Calu3 (cell line): ENCODE data around the gene IZUMO4. TPM values are rescaled to one million over a fixed set of nuclear protein-coding genes. Genes with fewer than 3 reads are reported as not detected.

Experiments
- BruUV-seq: library from RNA; stranded (reverse); fragments of 400-500 nt; replicated peaks from 2 replicates; lab custom pipeline; 2021; lab: Mats Ljungman, UMichigan
- CTCF ChIA-PET: fragments of 300-600 bp; sonication (Branson Sonifier 250); formaldehyde crosslinking; loops from one replicate; lab custom pipeline; 2022; ENCODE audit warnings: antibody characterized with exemption; lab: Charles Lee
- DNase-seq: peaks from one replicate; pipeline ENCODE4 v3.0.0; 2022
- H3K27ac Mint-ChIP-seq: one replicate; pipeline ENCODE4 v1.8.0; 2022; ENCODE audit warnings: mixed read lengths; ENCODE audit not compliant: unreplicated experiment
- H3K27me3 Mint-ChIP-seq: one replicate; pipeline ENCODE4 v1.8.0; 2022; ENCODE audit warnings: mixed read lengths; ENCODE audit not compliant: unreplicated experiment
- H3K36me3 Mint-ChIP-seq: one replicate; pipeline ENCODE4 v1.8.0; 2022; ENCODE audit warnings: mild to moderate bottlenecking, moderate library complexity, mixed read lengths; ENCODE audit not compliant: insufficient read depth, unreplicated experiment
- H3K4me1 Mint-ChIP-seq: one replicate; pipeline ENCODE4 v1.8.0; 2022; ENCODE audit warnings: mild to moderate bottlenecking, low read depth, mixed read lengths; ENCODE audit not compliant: unreplicated experiment
- H3K4me3 Mint-ChIP-seq: one replicate; pipeline ENCODE4 v1.8.0; 2022; ENCODE audit warnings: mild to moderate bottlenecking, low read depth, moderate library complexity, mixed read lengths; ENCODE audit not compliant: unreplicated experiment
- H3K9me3 Mint-ChIP-seq: one replicate; pipeline ENCODE4 v1.8.0; 2022; ENCODE audit warnings: low read depth, mixed read lengths; ENCODE audit not compliant: unreplicated experiment
- intact Hi-C: fragments of 100-400 bp; cut with micrococcal nuclease; formaldehyde crosslinking; loops from one replicate; pipeline ENCODE4 v1.10.0; 2022; ENCODE audit not compliant: unreplicated experiment
- total RNA-seq: library from RNA; stranded (reverse); gene quantifications from 2 replicates; pipeline ENCODE4 v1.2.3, GENCODE V29; 2022
- TF ChIP-seq, protein P1 (sequence below): fragments of 200-600 bp; IDR thresholded peaks from one replicate; pipeline ENCODE4 v1.8.0; 2022; ENCODE audit warnings: antibody characterized with exemption; ENCODE audit not compliant: unreplicated experiment

IZUMO4 gene
- total RNA-seq, 1 experiment from 2014 or later: 2.7 TPM

DNA sequence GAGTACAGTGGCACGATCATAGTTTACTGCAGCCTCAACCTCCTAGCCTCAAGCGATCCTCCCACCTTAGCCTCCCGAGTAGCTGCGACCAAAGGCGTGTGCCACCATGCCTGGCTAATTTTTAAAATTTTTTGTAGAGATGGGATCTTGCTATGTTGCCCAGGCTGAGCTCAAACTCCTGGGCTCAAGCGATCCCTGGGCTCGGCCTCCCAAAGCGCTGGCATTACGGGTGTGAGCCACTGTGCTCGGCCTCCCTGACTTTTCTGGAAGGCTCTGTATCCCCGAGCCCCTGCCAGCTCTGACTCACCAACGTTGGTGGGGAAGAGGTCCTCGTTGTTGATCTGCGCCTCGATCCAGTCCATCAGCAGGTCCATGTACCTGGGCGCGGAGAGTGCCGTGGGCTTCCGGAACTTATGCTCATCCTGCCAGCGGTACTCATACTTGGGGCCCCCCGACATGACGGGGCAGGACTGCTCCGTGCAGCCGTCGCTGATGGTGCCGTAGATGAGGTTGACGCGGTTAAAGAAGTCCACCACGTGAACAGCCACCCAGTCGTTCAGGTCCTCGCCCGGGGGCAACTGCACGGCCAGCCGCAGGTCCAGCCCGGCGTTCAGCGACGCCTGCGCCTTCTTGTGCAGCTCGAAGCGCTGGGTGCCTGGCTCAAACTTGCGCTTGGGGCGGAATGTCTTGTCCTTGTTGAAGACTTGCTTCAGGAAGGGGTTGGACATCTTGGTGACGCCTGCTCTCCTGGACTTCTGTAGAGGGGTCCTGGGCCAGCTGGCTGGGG lies 18.7 kb upstream of the IZUMO4 start:
- H3K27me3 Mint-ChIP-seq: no peaks in the 10 kb centered on the region
- DNase-seq: no peak
- H3K4me3 Mint-ChIP-seq: no peak overlapping the region
- no peak overlapping the region for H3K27ac Mint-ChIP-seq
- peaks cover 15% of the 10 kb centered on the region for H3K36me3 Mint-ChIP-seq
- CTCF ChIA-PET: no interaction called here
- no peaks in the 10 kb centered on the region for H3K4me1 Mint-ChIP-seq
- TF ChIP-seq, protein P1, sequence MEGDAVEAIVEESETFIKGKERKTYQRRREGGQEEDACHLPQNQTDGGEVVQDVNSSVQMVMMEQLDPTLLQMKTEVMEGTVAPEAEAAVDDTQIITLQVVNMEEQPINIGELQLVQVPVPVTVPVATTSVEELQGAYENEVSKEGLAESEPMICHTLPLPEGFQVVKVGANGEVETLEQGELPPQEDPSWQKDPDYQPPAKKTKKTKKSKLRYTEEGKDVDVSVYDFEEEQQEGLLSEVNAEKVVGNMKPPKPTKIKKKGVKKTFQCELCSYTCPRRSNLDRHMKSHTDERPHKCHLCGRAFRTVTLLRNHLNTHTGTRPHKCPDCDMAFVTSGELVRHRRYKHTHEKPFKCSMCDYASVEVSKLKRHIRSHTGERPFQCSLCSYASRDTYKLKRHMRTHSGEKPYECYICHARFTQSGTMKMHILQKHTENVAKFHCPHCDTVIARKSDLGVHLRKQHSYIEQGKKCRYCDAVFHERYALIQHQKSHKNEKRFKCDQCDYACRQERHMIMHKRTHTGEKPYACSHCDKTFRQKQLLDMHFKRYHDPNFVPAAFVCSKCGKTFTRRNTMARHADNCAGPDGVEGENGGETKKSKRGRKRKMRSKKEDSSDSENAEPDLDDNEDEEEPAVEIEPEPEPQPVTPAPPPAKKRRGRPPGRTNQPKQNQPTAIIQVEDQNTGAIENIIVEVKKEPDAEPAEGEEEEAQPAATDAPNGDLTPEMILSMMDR: no peak
- intact Hi-C loops: no loop called here
- no peaks in the 10 kb centered on the region for H3K9me3 Mint-ChIP-seq
- BruUV-seq: no TSS peak

- Mint-ChIP-seq H3K27me3 (no peaks in the 10 kb centered on the region), H3K36me3 (peaks cover 14% of the 10 kb centered on the region), H3K27ac (no peak overlapping the region), H3K4me3 (no peak overlapping the region), H3K9me3 (no peaks in the 10 kb centered on the region), H3K4me1 (no peaks in the 10 kb centered on the region)
- DNase-seq: no peak
- no TSS peak for BruUV-seq
- intact Hi-C loops: no loop called here
- TF ChIP-seq, protein P1: no peak
- CTCF ChIA-PET: no interaction called here
These were observed 17.4 kb upstream of the IZUMO4 start for GRCh38 chr19:2079076-2079864.

DNA sequence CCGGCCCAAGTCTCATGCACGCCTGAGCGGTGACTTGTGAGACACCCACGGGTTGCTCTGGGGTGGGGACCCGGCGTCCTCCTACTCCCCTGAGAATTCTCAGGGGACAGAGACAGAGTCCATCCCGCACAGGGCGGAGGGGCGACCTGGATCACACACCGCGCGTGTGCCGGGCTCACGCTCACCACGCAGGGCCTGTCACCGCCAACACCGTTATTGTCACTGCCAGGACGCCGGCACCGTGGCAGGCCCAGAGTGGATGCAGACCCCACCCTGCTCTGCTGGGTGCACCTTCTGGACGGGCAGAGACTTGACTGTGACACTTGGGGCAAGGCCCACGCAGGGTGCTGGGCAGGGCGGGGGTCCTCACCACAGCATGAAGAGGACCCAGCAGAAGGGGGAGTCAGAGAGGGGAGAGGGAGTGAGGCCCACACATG lies 16.8 kb upstream of the IZUMO4 start:
- intact Hi-C loops: no loop called here
- Mint-ChIP-seq H3K9me3 (no peaks in the 10 kb centered on the region), H3K36me3 (peaks cover 14% of the 10 kb centered on the region), H3K27ac (no peak overlapping the region), H3K4me3 (no peak overlapping the region), H3K27me3 (no peaks in the 10 kb centered on the region), H3K4me1 (no peaks in the 10 kb centered on the region)
- CTCF ChIA-PET: no interaction called here
- TF ChIP-seq, protein P1: no peak
- no peak for DNase-seq
- no TSS peak for BruUV-seq

DNA sequence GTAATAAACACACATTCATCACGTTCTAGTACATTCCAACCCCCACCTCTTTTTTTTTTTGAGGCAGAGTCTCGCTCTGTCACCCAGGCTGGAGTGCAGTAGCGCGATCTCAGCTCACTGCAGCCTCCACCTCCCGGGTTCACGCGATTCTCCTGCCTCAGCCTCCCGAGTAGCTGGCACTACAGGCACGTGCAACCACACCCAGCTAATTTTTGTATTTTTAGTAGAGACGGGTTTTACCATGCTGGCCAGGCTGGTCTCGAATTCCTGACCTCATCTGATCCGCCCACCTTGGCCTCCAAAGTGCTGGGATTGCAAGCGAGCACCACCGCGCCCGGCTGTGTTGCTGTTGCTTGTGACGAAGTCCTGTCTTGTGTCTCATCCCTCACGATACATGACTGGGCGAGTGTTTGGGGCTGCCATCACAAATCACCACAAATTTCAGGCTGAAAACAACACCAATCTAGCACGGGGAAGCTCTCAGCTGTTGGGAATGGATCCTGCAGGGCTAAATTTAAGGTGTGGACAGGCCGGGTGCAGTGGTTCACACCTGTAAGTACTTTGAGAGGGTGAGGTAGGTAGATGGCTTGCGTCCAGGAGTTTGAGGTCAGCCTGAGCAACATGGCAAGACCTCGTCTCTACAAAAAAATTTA lies 16.3 kb upstream of the IZUMO4 start:
- H3K36me3 Mint-ChIP-seq: peaks cover 14% of the 10 kb centered on the region
- no peak for DNase-seq
- TF ChIP-seq, protein P1: no peak
- CTCF ChIA-PET: no interaction called here
- no peak overlapping the region for H3K4me3 Mint-ChIP-seq
- intact Hi-C loops: no loop called here
- BruUV-seq: no TSS peak
- no peak overlapping the region for H3K27ac Mint-ChIP-seq
- no peaks in the 10 kb centered on the region for H3K27me3 Mint-ChIP-seq
- no peaks in the 10 kb centered on the region for H3K9me3 Mint-ChIP-seq
- no peaks in the 10 kb centered on the region for H3K4me1 Mint-ChIP-seq
